HL-60 (cell line): Measurements from ENCODE around the gene ENSA.
"Not testable (repeated sequence)": the region's sequence is repeated elsewhere in the genome, so short reads cannot be mapped to it uniquely, and the experiment has no call there.

Source experiments
- DNase-seq, 2 experiments: peaks; one replicate each; pipeline ENCODE4 v3.0.0-alpha.2; 2010 to 2020; ENCODE audit warnings: low read depth in 1 of 2, low spot score in 1 of 2
- H3K27ac ChIP-seq: fragments of 250-450 bp; sonication (Bioruptor Pico); replicated peaks from 2 replicates; pipeline ENCODE4 v1.5.1; 2020; ENCODE audit warnings: mild to moderate bottlenecking, moderate library complexity
- H3K27me3 ChIP-seq: fragments of 250-450 bp; sonication (Bioruptor Pico); 2 replicates; pipeline ENCODE4 v1.5.1; 2021; ENCODE audit warnings: mild to moderate bottlenecking, moderate library complexity; ENCODE audit not compliant: insufficient read depth, poor library complexity, severe bottlenecking
- H3K4me3 ChIP-seq: replicated peaks from 2 replicates; pipeline ENCODE4 v1.5.1; 2011; ENCODE audit warnings: mild to moderate bottlenecking, control low read depth, low read length; ENCODE audit not compliant: insufficient read depth
- CTCF ChIP-seq: IDR thresholded peaks from one replicate; pipeline ENCODE4 v1.5.1; 2011; ENCODE audit warnings: low read length, control low read depth, inconsistent platforms; ENCODE audit not compliant: insufficient read depth
- GABPA ChIP-seq: IDR thresholded peaks from 2 replicates; pipeline ENCODE4 v1.6.1; 2012; ENCODE audit warnings: low read depth
- POLR2AphosphoS5 ChIP-seq: IDR thresholded peaks from 2 replicates; pipeline ENCODE4 v1.6.1; 2012; ENCODE audit warnings: low read depth
- SPI1 ChIP-seq: IDR thresholded peaks from 2 replicates; pipeline ENCODE4 v1.6.1; 2012; ENCODE audit warnings: low read depth, mild to moderate bottlenecking, borderline replicate concordance
- TF ChIP-seq, protein P1 (sequence below): IDR thresholded peaks from 2 replicates; pipeline ENCODE4 v1.6.1; 2012; ENCODE audit warnings: low read depth; ENCODE audit not compliant: insufficient replicate concordance

ENSA gene

DNA sequence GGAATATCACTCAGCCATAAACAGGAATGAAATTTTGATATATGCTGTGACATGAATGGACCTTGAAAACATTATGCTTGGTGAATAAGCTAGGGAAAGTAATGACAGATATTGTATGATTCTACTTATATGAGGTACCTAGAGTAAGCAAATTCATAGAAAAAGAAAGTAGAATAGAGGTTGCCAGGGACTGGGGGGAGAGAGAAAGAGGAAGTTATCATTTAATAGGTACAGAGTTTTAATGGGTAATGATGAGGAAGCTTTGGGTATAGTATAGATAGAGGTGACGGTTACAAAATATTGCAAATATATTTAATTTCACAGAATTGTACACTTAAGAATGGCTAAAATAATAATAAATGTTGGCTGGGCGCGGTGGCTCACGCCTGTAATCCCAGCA, 31.2 kb upstream of the ENSA start:
- no peak for DNase-seq

DNA sequence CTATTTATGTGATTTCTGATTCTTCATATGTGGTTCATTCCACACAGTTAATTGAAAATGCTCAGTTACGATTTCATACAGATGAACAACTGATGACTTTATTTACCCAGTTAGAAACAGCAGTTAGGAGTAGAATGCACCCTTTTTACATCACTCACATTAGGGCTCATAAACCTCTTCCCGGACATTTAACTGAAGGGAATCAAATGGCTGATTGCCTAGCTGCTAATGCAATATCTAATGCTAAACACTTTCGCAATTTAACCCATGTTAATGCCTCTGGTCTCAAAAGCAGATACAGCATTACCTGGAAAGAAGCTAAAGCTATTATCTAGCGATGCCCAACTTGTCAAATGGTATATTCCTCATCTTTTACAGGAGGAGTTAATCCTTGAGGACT, 27.7 kb upstream of the ENSA start:
- not testable (repeated sequence) for H3K4me3 ChIP-seq, DNase-seq, H3K27me3 ChIP-seq, H3K27ac ChIP-seq

More for the DNA sequence above, 31.2 kb upstream of the ENSA start:
- TF ChIP-seq POLR2AphosphoS5 (no peak), CTCF (no peak), GABPA (no peak), SPI1 (no peak)
- TF ChIP-seq, protein P1, sequence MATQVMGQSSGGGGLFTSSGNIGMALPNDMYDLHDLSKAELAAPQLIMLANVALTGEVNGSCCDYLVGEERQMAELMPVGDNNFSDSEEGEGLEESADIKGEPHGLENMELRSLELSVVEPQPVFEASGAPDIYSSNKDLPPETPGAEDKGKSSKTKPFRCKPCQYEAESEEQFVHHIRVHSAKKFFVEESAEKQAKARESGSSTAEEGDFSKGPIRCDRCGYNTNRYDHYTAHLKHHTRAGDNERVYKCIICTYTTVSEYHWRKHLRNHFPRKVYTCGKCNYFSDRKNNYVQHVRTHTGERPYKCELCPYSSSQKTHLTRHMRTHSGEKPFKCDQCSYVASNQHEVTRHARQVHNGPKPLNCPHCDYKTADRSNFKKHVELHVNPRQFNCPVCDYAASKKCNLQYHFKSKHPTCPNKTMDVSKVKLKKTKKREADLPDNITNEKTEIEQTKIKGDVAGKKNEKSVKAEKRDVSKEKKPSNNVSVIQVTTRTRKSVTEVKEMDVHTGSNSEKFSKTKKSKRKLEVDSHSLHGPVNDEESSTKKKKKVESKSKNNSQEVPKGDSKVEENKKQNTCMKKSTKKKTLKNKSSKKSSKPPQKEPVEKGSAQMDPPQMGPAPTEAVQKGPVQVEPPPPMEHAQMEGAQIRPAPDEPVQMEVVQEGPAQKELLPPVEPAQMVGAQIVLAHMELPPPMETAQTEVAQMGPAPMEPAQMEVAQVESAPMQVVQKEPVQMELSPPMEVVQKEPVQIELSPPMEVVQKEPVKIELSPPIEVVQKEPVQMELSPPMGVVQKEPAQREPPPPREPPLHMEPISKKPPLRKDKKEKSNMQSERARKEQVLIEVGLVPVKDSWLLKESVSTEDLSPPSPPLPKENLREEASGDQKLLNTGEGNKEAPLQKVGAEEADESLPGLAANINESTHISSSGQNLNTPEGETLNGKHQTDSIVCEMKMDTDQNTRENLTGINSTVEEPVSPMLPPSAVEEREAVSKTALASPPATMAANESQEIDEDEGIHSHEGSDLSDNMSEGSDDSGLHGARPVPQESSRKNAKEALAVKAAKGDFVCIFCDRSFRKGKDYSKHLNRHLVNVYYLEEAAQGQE: no peak
- H3K27ac ChIP-seq: no peak overlapping the region
- H3K27me3 ChIP-seq: no peaks in the 10 kb centered on the region
- H3K4me3 ChIP-seq: no peak overlapping the region

DNA sequence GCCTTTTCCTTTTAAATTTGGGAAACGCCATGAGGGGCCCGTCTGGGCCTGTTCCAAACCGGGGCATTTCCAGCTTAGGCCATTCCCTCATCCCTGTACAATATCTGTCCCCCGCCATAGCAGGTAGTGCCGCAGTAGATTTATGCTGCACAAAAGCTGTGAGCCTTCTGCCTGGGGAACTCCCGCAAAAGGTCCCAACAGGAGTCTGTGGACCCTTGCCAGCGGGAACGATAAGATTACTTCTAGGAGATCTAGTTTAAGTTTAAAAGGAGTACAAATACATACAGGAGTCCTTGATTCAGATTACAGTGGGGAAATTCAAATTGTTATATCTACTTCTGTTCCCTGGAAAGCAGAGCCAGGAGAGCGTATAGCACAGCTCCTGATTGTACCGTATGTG, 25.2 kb upstream of the ENSA start:
- H3K27me3 ChIP-seq, H3K4me3 ChIP-seq, H3K27ac ChIP-seq, DNase-seq: not testable (repeated sequence)

DNA sequence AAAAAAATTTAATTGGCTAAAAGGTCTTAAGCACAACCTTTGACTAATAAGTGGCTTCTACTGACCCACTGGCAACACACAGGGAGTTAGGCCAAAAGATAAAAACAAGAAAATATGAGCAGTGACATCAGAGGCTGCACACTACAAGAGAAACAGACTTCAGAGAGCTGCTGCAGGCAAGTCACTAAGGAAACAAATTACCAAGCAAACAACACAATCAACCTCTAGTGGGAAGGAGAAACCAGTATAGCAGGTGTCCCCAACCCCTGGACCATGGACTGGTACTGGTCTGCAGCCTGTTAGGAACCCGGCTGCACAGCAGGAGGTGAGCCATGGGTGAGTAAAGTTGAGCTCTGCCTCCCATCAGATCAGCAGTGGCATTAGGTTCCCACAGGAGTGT, 20.8 kb upstream of the ENSA start:
- Histone ChIP-seq H3K27me3 (no peaks in the 10 kb centered on the region), H3K27ac (no peak overlapping the region), H3K4me3 (no peak overlapping the region)
- TF ChIP-seq, protein P1: no peak
- TF ChIP-seq GABPA (no peak), SPI1 (no peak), POLR2AphosphoS5 (no peak)
- no peak for DNase-seq

- no peak for TF ChIP-seq CTCF
- no peak for TF ChIP-seq POLR2AphosphoS5
- TF ChIP-seq GABPA: no peak
- no peak for TF ChIP-seq SPI1
- TF ChIP-seq, protein P1: no peak
- no peaks in the 10 kb centered on the region for H3K27me3 ChIP-seq
- no peak for DNase-seq
- no peak overlapping the region for H3K4me3 ChIP-seq
- no peak overlapping the region for H3K27ac ChIP-seq
These were observed 20.1 kb upstream of the ENSA start for GRCh38 chr1:150649441-150650075.
